Measurements from ENCODE around the gene KDM4C.
"Not testable (repeated sequence)": the region's sequence is repeated elsewhere in the genome, so short reads cannot be mapped to it uniquely, and the experiment has no call there.

KDM4C gene

DNA sequence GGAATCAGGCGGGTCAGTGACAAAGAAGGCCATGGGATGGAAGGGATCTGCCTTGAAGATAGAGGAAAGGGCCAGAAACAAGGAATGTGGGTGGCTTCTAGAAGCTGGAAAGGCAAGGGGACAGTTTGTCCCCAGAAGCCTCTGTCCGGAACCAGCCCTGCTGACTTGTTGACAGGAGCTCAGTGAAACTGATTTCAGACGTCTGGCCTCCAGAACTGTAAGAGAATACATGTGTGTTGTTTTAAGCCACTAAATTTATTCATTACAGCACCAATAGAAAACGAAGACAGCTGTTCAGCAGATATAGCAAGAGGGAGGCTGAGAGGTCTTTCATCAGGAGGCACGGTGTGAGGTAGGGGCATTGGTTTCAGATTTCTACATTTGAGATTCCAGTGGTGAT lies 422.5 kb downstream of the KDM4C start:
- DNase-seq = no peak

DNA sequence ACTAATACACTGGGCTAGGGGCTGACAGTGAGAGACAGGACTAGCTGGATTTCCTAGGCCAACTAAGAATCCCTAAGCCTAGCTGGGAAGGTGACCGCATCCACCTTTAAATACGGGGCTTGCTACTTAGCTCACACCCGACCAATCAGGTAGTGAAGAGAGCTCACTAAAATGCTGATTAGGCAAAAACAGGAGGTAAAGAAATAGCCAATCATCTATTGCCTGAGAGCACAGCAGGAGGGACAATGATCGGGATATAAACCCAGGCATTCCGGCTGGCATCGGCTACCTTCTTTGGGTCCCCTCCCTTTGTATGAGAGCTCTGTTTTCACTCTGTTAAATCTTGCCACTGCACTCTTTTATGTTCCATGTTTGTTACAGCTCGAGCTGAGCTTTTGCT lies 425.4 kb downstream of the KDM4C start:
- not testable (repeated sequence) for DNase-seq

DNA sequence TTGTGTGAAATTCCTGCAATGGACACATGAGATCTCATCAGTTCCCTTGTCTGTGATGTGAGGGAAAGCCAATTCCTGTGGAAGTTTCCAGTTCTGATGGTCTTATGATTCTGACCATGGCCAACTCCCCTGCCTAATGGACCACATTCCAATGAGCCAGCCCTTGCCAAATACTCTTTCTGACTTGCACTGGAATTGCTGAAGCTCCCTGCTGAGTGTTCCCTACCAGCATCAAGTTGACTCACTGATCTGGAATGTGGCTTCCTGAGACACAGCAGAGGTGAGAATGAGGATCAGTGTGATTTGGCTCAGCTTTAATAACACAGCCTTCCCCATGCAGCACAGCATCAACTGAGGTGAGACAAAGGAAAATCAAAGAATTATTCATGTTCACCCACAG lies 427.8 kb downstream of the KDM4C start:
- DNase-seq = no peak

DNA sequence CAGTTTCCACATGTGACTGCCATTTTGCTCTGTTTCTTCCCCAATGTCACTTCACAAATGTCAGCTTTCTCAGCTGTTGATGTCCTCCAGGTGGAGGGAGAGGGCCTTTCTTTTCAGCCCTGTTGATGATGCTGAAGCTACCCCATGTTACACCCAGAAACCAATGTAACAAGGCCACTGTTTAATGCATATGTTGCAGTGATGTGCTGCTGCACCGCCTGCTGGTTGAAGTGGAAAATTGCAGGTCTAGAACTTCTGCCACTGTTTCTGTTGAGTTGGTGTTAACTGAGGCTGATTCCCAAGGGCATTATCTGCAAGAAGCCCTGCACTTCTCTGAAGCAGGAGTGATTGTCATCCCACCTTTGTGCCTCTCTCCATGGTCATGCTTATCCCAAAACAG lies 428.4 kb downstream of the KDM4C start:
- no peak for DNase-seq

DNA sequence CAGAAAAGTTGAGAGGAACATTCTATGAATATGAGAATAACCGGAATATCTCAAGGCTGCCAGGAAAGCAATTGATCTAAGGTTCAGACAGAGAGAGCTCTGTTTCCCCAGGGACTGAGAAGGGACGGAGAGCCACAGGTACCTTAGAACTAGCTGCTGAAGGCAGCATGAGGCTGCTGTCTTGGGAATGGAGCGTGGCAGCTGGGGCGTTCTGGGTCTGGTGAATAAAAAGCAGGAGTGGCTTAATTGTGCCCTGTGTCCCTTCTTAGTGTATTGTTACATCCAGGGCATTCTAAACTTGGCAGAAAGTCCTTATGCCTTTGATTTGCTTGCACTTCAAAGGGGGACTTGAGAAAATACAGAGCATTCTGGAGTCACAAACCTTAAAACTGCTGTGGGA lies 434.5 kb downstream of the KDM4C start:
- no peak for DNase-seq

DNA sequence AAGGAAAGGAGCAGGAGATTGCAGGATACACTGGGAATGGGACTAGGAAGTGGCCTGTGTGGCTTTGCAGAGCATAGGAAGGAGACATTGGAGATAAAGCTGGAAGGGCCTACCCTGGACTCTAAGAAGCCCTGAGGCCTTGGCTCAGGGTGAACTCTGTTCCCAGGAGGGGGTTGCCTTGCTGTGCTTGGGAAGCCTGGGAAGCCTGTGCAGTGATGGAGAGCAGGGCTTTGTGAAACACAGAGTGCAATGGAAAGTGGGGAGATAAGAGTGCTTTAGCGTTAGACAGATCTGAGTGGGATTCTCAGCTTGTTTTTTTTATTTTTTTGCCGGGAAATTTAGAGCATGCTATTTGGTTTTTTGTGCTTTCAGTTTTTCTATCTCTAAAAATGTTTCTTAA lies 437.8 kb downstream of the KDM4C start:
- no peak for DNase-seq

DNA sequence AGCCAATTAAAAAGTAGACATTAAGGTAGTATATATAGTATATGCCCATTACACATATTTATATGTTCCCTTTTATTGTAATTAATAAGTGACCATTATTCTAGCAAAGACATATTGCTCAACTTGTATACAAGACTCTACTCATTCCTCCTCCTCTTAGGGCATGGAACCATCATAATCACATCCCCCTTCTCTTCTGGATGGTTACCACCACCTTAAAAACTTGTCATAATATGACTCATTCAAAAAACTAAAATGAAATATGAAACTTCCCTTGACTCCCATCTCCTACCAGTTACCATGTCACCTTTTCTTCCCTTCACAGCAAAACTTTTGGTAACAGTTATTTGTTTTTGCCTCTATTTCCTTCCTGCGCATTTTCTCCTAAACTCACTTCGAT lies 438.7 kb downstream of the KDM4C start:
- no peak for DNase-seq

DNA sequence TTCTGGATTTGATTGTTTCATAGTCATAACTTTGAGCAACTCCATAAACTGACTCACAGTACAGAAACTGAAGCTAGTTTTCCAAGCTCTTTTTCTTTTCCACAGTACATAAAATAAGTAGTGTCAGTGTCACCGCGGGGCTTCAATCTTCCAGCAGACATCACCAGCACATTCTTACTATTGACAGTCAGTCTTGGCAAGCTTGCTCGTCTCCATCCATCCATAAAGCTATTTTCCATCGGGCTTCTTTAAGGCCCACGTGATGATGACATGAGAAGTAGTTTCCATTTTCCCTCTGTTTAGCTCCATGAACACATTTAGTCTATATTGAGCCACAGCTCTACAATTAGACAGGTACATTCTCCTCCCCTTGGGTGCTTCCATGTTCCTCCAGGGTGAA lies 443.4 kb downstream of the KDM4C start:
- no peak for DNase-seq

DNA sequence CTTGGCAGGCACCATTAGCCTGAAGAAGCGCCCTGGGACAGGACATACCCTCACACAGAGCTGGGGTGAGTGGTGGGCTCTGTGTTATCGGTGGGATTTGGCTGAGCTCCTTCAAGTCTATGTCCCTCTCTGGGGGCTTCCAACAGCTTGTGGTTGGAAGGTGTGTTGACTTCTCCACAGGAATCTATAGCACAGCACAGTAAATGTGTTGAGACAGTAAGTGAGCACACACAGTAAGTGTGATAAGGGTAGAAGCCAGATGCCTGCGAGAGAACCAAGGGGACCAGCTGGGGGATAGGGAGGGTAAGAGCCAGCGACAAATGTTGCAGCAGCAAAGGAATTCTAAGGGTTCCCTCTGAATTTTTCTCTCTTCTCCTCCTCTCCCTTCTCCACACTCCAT lies 448.0 kb downstream of the KDM4C start:
- no peak for DNase-seq

DNA sequence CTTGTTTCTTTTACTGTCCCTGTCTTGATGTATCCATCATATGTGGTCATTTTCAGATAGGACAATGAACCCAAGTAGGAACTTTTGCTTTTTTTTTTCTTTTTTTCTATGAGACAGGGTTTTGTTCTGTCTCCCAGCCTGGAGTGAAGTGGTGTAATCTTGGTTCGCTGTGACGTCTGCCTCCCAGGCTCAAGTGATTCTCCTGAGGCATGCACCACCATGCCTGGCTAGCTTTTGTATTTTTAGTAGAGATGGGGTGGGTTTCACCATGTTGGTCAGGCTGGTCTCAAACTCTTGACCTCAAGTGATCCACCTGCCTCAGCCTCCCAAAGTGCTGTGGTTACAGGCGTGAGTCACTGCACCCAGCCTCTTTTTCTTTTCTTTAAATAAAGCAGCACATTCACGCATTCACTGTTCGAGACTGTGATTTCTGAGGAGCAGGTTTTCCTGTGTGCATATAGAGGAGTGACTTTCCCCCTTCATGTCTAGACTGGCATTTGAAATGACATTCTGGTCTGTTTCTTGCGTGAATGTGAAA lies 448.5 kb downstream of the KDM4C start:
- no peak for DNase-seq

DNA sequence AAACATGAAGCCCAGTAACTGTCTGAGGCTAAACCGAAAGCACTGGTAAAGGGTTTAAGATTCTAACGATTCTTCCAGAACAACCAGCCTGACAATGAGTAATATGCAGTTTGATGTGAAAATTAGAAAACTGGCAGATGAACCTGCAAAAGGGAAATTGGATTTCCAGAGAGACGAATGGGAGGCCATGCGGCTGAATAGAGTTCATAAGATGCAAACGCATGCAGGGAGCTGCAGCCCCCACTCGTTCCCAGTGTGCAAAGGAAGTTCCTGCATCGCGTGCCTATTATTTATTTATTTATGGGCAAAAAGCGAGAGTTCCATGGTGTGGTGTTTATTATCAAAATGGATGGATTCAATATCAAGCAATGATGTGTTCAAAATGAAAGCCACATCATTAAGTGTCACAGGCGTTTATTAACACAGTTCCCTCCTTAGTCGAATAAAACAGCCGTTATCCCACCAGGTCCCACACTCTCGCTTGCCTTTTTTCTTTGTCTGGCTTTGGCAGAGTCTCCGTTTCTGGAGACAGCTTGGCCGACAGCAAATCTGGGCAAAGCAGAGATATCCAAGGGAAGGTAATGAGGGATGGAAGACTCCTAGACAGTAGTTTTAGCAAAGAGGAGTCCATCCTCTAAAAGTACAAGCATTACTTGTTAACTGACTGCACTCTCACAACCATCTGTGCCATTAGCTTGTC lies 451.4 kb downstream of the KDM4C start:
- DNase-seq = no peak

DNA sequence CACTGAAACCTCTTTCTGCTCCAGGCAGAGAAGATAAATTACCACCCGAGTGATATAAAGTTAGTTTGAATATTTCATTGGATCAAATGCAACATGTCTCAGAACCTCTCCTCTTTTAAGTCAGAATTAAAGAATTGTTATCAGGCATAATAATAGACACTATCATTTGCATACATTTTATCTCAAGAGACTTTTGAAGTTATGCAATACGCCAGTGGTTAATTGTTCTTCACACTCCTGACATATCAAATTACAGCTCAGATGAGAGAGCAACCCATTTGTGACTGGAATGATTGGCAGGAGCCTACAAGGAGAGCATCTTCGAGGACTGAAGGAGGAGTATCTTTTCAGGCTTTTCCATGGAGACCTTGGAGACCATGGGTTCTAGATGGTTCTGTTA lies 452.2 kb downstream of the KDM4C start:
- DNase-seq = no peak

DNA sequence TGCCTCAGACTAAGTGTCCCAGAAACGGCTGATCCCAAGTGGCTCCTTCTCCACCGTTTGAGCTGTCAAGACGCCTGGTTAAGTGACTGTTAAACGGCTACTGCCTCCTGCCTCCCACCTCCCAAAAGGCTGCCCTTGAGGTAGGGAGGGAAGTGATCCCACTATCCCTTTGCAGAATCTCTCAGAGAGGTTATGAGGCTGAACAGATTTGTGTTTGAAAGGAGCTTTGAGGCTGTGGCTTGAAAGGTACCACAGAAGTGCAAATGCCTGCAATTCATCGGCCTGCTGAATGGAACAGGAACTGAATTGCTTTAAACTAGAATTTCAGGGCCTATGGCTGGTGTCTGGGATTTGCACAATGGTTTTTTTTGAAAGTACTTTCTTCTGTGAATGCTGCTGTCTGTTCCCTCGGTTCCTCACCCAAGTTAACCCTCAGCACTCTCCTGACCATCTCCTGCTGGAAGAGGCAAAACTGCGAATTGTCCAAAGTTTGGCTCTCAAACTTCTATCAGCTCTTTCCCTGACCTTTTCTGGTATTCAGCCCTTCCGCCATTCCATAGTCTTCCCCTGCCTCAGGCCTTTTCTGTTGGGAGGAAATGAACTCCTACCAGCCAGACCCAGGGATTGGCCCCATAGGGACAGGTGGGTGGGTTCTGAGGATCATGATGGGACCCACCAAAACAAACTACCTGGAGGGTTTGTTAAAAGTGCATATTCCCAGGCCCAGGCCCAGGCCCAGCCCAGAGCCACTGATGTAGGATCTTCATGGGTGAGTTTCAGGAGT lies 453.3 kb downstream of the KDM4C start:
- no peak for DNase-seq

DNA sequence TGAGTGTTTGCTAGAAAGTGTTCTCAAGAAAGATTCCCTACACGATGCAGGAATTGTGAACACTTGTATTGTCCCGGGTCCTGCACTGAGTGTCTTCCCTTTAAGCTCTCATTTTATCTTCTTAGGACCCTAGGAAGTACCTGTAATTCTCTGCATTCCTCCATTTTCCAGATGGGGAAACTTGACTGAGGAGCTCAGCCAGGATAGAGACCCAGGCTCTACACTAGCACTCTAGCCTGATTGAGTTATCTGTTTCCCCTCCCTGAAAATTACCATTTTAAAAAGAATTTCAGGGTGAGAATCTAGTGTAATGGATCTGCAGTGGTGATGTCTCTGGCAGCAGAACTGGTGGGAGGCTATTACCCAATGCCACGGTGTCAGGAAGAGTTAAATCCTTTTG lies 453.9 kb downstream of the KDM4C start:
- DNase-seq = no peak

DNA sequence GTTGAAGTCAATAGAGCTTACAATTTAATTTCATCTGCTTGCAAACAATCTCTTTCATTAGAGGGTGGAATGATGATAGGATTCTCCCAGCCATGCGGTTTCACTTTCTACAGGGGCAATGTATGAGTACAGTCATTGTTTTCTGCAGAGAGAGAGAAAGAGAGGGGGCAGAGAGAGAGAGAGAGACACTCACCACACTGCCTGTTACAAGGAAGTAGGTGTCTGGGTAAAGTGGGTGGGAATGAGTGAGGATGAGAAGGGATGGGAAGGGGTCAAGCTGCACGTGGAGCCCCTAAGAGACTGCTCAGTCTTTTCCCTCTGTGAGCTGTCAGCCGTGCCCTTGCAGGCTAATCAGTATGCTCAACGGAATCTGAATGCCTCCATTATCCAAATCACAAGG lies 454.3 kb downstream of the KDM4C start:
- DNase-seq = no peak

DNA sequence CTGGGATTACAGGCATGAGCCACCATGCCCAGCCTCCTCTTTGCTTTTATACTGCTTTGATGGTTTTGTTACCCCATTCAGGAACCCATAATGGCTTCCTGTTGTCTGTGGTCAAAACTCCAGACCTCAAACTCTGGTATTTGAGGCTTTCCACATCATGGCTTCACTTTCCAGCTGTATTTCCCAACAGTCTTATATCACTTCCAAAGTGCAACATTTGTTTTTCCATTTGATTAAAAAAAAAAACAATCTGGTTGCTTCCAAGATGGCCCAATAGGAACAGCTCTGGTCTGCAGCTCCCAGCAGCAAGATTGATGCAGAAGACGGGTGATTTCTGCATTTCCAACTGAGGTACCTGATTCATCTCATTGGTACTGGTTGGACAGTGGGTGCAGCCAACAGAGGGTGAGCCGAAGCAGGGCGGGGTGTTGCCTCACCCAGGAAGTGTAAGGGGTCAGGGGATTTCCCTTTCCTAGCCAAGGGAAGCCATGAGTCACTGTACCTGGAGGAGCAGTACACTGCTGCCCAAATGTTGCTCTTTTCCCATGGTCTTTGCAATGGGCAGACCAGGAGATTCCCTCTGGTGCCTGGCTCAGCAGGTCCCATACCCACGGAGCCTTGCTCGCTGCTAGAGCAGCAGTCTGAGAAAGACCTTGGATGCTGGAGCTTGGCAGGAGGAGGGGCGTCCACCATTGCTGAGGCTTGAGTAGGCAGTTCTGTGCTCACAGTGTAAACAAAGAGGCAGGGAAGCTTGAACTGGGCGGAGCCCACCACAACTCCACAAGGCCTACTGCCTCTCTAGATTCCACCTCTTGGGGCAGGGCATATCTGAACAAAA lies 458.4 kb downstream of the KDM4C start:
- no peak for DNase-seq

DNA sequence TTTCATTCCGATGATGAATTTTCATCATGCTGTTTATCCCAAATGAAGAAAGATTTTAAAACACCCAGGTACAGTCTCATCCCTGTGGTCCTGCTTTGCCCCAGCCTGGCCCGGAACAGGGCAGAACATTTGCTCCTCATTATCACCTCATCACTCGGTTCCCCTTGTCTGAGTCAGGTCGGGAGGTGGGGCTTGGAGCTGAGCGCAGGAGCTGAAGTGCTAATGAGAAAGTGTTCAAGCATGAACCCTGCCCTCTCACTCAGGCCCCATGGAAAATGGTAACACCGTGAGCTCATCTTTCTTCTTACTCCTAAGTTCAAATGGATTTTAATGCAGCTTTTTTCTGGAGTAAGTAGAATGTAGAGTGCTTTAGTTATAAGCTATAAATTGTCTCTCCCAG lies 466.2 kb downstream of the KDM4C start:
- DNase-seq = no peak
